ENCODE results near the gene LRRC74A. TPM values are rescaled to one million over a fixed set of nuclear protein-coding genes. Genes with fewer than 3 reads are reported as not detected.

Gene LRRC74A
- total RNA-seq (not detected), polyA plus RNA-seq (not detected)
- long read RNA-seq, donor 1, result 0 reads
- long read RNA-seq, donor 2, result 0 reads
- long read RNA-seq, donor 3, partial matches to known transcripts, result 0 of 1 reads
- long read RNA-seq, donor 3, other reads (novel, unspliced or antisense), result 1 of 1 reads

- DNase-seq (no peak), ATAC-seq (no peak)
- Histone ChIP-seq H3K9me3 (peaks cover 0 to 2% (median 0%) of the 10 kb centered on the region in 12 donors), H3K4me3 (no peak within 1 kb of the TSS), H3K27ac (peak within 1 kb of the TSS in 1 of 12 donors; percentile 84), H3K4me1 (peaks cover 0 to 33% (median 21%) of the 10 kb centered on the region in 12 donors), H3K36me3 (no peaks in the 10 kb centered on the region), H3K27me3 (no peaks in the 10 kb centered on the region)
- intact Hi-C loops (cut with DNase I), result no loop called here
- TF ChIP-seq CTCF (IDR thresholded peaks at IDR 0.05), result no peak
- no peak for TF ChIP-seq POLR2A (IDR thresholded peaks at IDR 0.05)
- WGBS, 4 donors, result 93 to 100% (median 97%) methylated on average over 2 of the region's 2 CpGs
Measured at GRCh38 chr14:76826122-76826521, at the start of gene LRRC74A. TSS of gene LRRC74A (plus strand) at chr14:76826408. CDS start at chr14:76826698, 290 bp downstream.

- no peaks in the 10 kb centered on the region for H3K9me3 ChIP-seq
- intact Hi-C loops (cut with DNase I), result no loop called here
- 81 to 90% (median 86%) methylated on average over 8 to 10 of the region's 10 CpGs for WGBS, 4 donors
- peaks cover 8 to 77% (median 40%) of the 10 kb centered on the region in 12 donors for H3K4me1 ChIP-seq
- DNase-seq (no peak), ATAC-seq (no peak)
- peaks cover 0 to 62% (median 25%) of the 10 kb centered on the region in 9 donors for H3K36me3 ChIP-seq
- no peak for TF ChIP-seq POLR2A (IDR thresholded peaks at IDR 0.05)
- peak in 1 of 12 donors; percentile 10 for TF ChIP-seq CTCF (IDR thresholded peaks at IDR 0.05)
- H3K4me3 ChIP-seq, result no peak overlapping the region
- H3K27ac ChIP-seq, result peak overlapping the region in 7 of 12 donors; percentile 2 to 55 (median 14)
- no peaks in the 10 kb centered on the region for H3K27me3 ChIP-seq
Measured at GRCh38 chr14:76776428-76777251, 49.6 kb upstream of the LRRC74A start.

GRCh38 chr14:76777721-76778120, 48.5 kb upstream of the LRRC74A start:
- DNase-seq (no peak), ATAC-seq (peak in 1 of 4 donors; percentile 31)
- no peaks in the 10 kb centered on the region for H3K27me3 ChIP-seq
- WGBS, 4 donors, result 50 to 63% (median 56%) methylated on average over 9 of the region's 9 CpGs
- H3K36me3 ChIP-seq, result peaks cover 0 to 72% (median 31%) of the 10 kb centered on the region in 9 donors
- peak overlapping the region in 8 of 12 donors; percentile 2 to 64 (median 22) for H3K27ac ChIP-seq
- peaks cover under 1 to 77% (median 40%) of the 10 kb centered on the region in 12 donors for H3K4me1 ChIP-seq
- TF ChIP-seq POLR2A (IDR thresholded peaks at IDR 0.05) (no peak), CTCF (IDR thresholded peaks at IDR 0.05) (no peak)
- intact Hi-C loops (cut with DNase I), result no loop called here
- no peaks in the 10 kb centered on the region for H3K9me3 ChIP-seq
- no peak overlapping the region for H3K4me3 ChIP-seq

- ATAC-seq, result no peak
- Histone ChIP-seq H3K4me3 (no peak overlapping the region), H3K27ac (peak overlapping the region in 3 of 12 donors; percentile 13 to 64 (median 55)), H3K9me3 (no peaks in the 10 kb centered on the region), H3K4me1 (peaks cover 0 to 77% (median 37%) of the 10 kb centered on the region in 12 donors), H3K36me3 (peaks cover 0 to 80% (median 32%) of the 10 kb centered on the region in 9 donors), H3K27me3 (no peaks in the 10 kb centered on the region)
- WGBS, 4 donors, result 79 to 87% (median 85%) methylated on average over 12 to 16 of the region's 16 CpGs
- intact Hi-C loops (cut with DNase I), result no loop called here
- TF ChIP-seq POLR2A (IDR thresholded peaks at IDR 0.05) (no peak), CTCF (IDR thresholded peaks at IDR 0.05) (no peak)
- no peak for DNase-seq
Measured at GRCh38 chr14:76778546-76779215, 47.5 kb upstream of the LRRC74A start.

Measured in heart left ventricle (tissue), 16 donors.